ENCODE measurements around the gene KRTAP17-1. TPM values are rescaled to one million over a fixed set of nuclear protein-coding genes. Genes with fewer than 3 reads are reported as not detected.

KRTAP17-1 gene
- total RNA-seq, 4 donors from 2014 or later = not detected

- Histone ChIP-seq H3K4me1 (peaks cover 0 to 6% (median 0%) of the 10 kb centered on the region in 4 donors), H3K4me3 (no peak overlapping the region), H3K36me3 (no peaks in the 10 kb centered on the region), H3K9me3 (peaks cover 0 to 15% (median 0%) of the 10 kb centered on the region in 4 donors), H3K27me3 (no peaks in the 10 kb centered on the region), H3K27ac (no peak overlapping the region)
- TF ChIP-seq POLR2A (IDR thresholded peaks at IDR 0.05) (no peak), EP300 (IDR thresholded peaks at IDR 0.05) (no peak), CTCF (IDR thresholded peaks at IDR 0.05) (no peak)
- DNase-seq (ENCODE audit: low spot score in 2 of 2) = no peak
- WGBS, 2 donors = 37 to 88% methylated on average over 2 of the region's 2 CpGs
Observed at GRCh38 chr17:41318231-41318630, 2.7 kb upstream of the KRTAP17-1 start.

GRCh38 chr17:41315814-41316445 lies 420 bp upstream of the KRTAP17-1 start:
- TF ChIP-seq CTCF (IDR thresholded peaks at IDR 0.05) (no peak), POLR2A (IDR thresholded peaks at IDR 0.05) (no peak), EP300 (IDR thresholded peaks at IDR 0.05) (no peak)
- WGBS, 2 donors = 79 to 84% methylated on average over 17 of the region's 17 CpGs
- Histone ChIP-seq H3K36me3 (no peaks in the 10 kb centered on the region), H3K27ac (no peak overlapping the region), H3K9me3 (peaks cover 0 to 15% (median 0%) of the 10 kb centered on the region in 4 donors), H3K4me3 (no peak overlapping the region), H3K27me3 (no peaks in the 10 kb centered on the region), H3K4me1 (no peaks in the 10 kb centered on the region)
- no peak for DNase-seq (ENCODE audit: low spot score in 2 of 2)

- peaks cover 0 to 7% (median 0%) of the 10 kb centered on the region in 4 donors for H3K4me1 ChIP-seq
- no peak for TF ChIP-seq CTCF (IDR thresholded peaks at IDR 0.05)
- TF ChIP-seq EP300 (IDR thresholded peaks at IDR 0.05) = no peak
- no peak for TF ChIP-seq POLR2A (IDR thresholded peaks at IDR 0.05)
- H3K27ac ChIP-seq = no peak overlapping the region
- H3K4me3 ChIP-seq = no peak overlapping the region
- H3K27me3 ChIP-seq = no peaks in the 10 kb centered on the region
- DNase-seq (ENCODE audit: low spot score in 2 of 2) = no peak
- no peaks in the 10 kb centered on the region for H3K9me3 ChIP-seq
- no peaks in the 10 kb centered on the region for H3K36me3 ChIP-seq
- WGBS, 2 donors = 53 to 78% methylated on average over 1 of the region's 1 CpG
Observed at GRCh38 chr17:41311111-41311510, 4.4 kb downstream of the KRTAP17-1 start.

- no peak for DNase-seq (ENCODE audit: low spot score in 2 of 2)
- no peak within 1 kb of the TSS for H3K4me3 ChIP-seq
- H3K4me1 ChIP-seq = peaks cover 0 to 7% (median 0%) of the 10 kb centered on the region in 4 donors
- H3K27me3 ChIP-seq = no peaks in the 10 kb centered on the region
- WGBS, 2 donors = 73 to 77% methylated on average over 7 of the region's 7 CpGs
- H3K27ac ChIP-seq = peak within 1 kb of the TSS in 1 of 4 donors; percentile 53
- no peaks in the 10 kb centered on the region for H3K9me3 ChIP-seq
- H3K36me3 ChIP-seq = no peaks in the 10 kb centered on the region
- TF ChIP-seq EP300 (IDR thresholded peaks at IDR 0.05) = no peak
- no peak for TF ChIP-seq CTCF (IDR thresholded peaks at IDR 0.05)
- no peak for TF ChIP-seq POLR2A (IDR thresholded peaks at IDR 0.05)
Observed at GRCh38 chr17:41308918-41309359, 6.6 kb downstream of the KRTAP17-1 start, which contains the start of gene KRTAP16-1. TSS of gene KRTAP16-1 (minus strand) at chr17:41309309. CDS start at chr17:41309253, 56 bp downstream.

GRCh38 chr17:41308251-41308917 lies 7.1 kb downstream of the KRTAP17-1 start:
- H3K27me3 ChIP-seq = no peaks in the 10 kb centered on the region
- peaks cover 0 to 7% (median 0%) of the 10 kb centered on the region in 4 donors for H3K4me1 ChIP-seq
- no peak for TF ChIP-seq POLR2A (IDR thresholded peaks at IDR 0.05)
- TF ChIP-seq EP300 (IDR thresholded peaks at IDR 0.05) = no peak
- no peak for TF ChIP-seq CTCF (IDR thresholded peaks at IDR 0.05)
- no peaks in the 10 kb centered on the region for H3K36me3 ChIP-seq
- no peak overlapping the region for H3K4me3 ChIP-seq
- no peak for DNase-seq (ENCODE audit: low spot score in 2 of 2)
- WGBS, 2 donors = 72% methylated on average over 10 of the region's 10 CpGs
- H3K9me3 ChIP-seq = no peaks in the 10 kb centered on the region
- peak overlapping the region in 1 of 4 donors; percentile 53 for H3K27ac ChIP-seq

Data from tibial nerve (tissue), 4 donors.